H1 (cell line): ENCODE data around the gene MEIOB. TPM values are rescaled to one million over a fixed set of nuclear protein-coding genes. Genes with fewer than 3 reads are reported as not detected.

Experiments used
- CTCF ChIA-PET: fragments of 300-600 bp; sonication (Branson Sonifier 250); formaldehyde crosslinking; loops from one replicate; lab custom pipeline; 2021; ENCODE audit not compliant: partially characterized antibody; lab: Charles Lee
- POLR2A ChIA-PET: fragments of 300-600 bp; sonication (Branson Sonifier 250); formaldehyde crosslinking; loops from one replicate; lab custom pipeline; 2021; ENCODE audit warnings: inconsistent platforms; ENCODE audit not compliant: partially characterized antibody; lab: Charles Lee
- DNase-seq, 2 experiments: peaks; one replicate each; pipeline versions ENCODE4 v3.0.0 to v3.0.0-alpha.2; 2010 to 2022; ENCODE audit warnings: low spot score in 2 of 2, low read depth in 1 of 2, mixed read lengths in 1 of 2
- FAIRE-seq: peaks from 2 replicates; lab custom pipeline; 2011; peaks lifted over from hg19 to GRCh38; lab: Jason Lieb, UNC
- H2AFZ ChIP-seq: 2 replicates; pipeline ENCODE4 v1.8.1; 2012; ENCODE audit warnings: low read length, inconsistent platforms
- H2AK5ac ChIP-seq: 2 replicates; pipeline ENCODE4 v1.6.1; 2013; ENCODE audit warnings: low read depth, low read length
- H2BK120ac ChIP-seq: replicated peaks from 2 replicates; pipeline ENCODE3; 2013; ENCODE audit warnings: low read depth, low read length, inconsistent platforms
- H2BK12ac ChIP-seq: 2 replicates; pipeline ENCODE4 v1.6.1; 2013; ENCODE audit warnings: low read depth, low read length
- H2BK15ac ChIP-seq: 2 replicates; pipeline ENCODE4 v1.6.1; 2013; ENCODE audit warnings: low read length
- H2BK20ac ChIP-seq: 2 replicates; pipeline ENCODE4 v1.6.1; 2013; ENCODE audit warnings: low read length
- H2BK5ac ChIP-seq: 2 replicates; pipeline ENCODE4 v1.6.1; 2013; ENCODE audit warnings: low read depth, low read length
- H3K14ac ChIP-seq: 2 replicates; pipeline ENCODE4 v1.6.1; 2013; ENCODE audit warnings: inconsistent platforms; ENCODE audit not compliant: insufficient read length
- H3K18ac ChIP-seq: 2 replicates; pipeline ENCODE4 v1.6.1; 2013; ENCODE audit warnings: low read length; ENCODE audit errors: extremely low read depth
- H3K23ac ChIP-seq: 2 replicates; pipeline ENCODE4 v1.6.1; 2013; ENCODE audit warnings: inconsistent platforms; ENCODE audit not compliant: insufficient read length
- H3K23me2 ChIP-seq: 2 replicates; pipeline ENCODE4 v1.6.1; 2013; ENCODE audit warnings: low read depth, low read length
- H3K27ac ChIP-seq: 2 replicates; pipeline ENCODE4 v1.6.1; 2011; ENCODE audit warnings: low read depth, low read length, inconsistent platforms
- H3K27me3 ChIP-seq, 4 experiments: replicated peaks in 1 of 4; 1 replicate in 1 of 4; 2 replicates in 3 of 4; pipeline versions ENCODE4 v1.6.1 to v1.8.1; 2011 to 2013; ENCODE audit warnings: low read length in 3 of 4, mild to moderate bottlenecking in 3 of 4, inconsistent platforms in 2 of 4, mixed read lengths in 2 of 4, moderate library complexity in 1 of 4; ENCODE audit not compliant: control insufficient read depth in 3 of 4, insufficient read depth in 3 of 4; ENCODE audit errors: extremely low read depth in 1 of 4
- H3K36me3 ChIP-seq, 4 experiments: 2 replicates each; pipeline versions ENCODE4 v1.6.1 to v1.8.1; 2011 to 2013; ENCODE audit warnings: mild to moderate bottlenecking in 4 of 4, low read length in 3 of 4, moderate library complexity in 2 of 4, control low read depth in 1 of 4, inconsistent platforms in 1 of 4; ENCODE audit not compliant: insufficient read depth in 4 of 4, control insufficient read depth in 2 of 4
- H3K4ac ChIP-seq: replicated peaks from 2 replicates; pipeline ENCODE3; 2013; ENCODE audit warnings: low read length, low read depth, mixed read lengths, inconsistent platforms; ENCODE audit not compliant: insufficient read length
- H3K4me1 ChIP-seq, 4 experiments: replicated peaks in 1 of 4; 1 replicate in 1 of 4; 2 replicates in 3 of 4; pipeline versions ENCODE4 v1.6.1 to v1.8.1; 2011 to 2013; ENCODE audit warnings: low read length in 3 of 4, inconsistent platforms in 2 of 4, mixed read lengths in 1 of 4; ENCODE audit not compliant: insufficient read depth in 4 of 4, control insufficient read depth in 3 of 4
- H3K4me2 ChIP-seq, 2 experiments: 2 replicates each; pipeline versions ENCODE4 v1.6.1 to v1.8.1; 2011 to 2013; ENCODE audit warnings: low read depth in 2 of 2, low read length in 2 of 2, control low read depth in 1 of 2, inconsistent platforms in 1 of 2, mild to moderate bottlenecking in 1 of 2; ENCODE audit not compliant: insufficient read depth in 1 of 2
- H3K4me3 ChIP-seq, 4 experiments: fragments of 200-600, 300-600 bp in 1 of 4; sonication (generic), shearing (Covaris generic), sonication (Bioruptor Twin) in 1 of 4; 2 replicates each; pipeline versions ENCODE4 v1.5.1 to v1.8.1; 2011 to 2016; ENCODE audit warnings: low read length in 4 of 4, low read depth in 3 of 4, control low read depth in 2 of 4, inconsistent platforms in 2 of 4, mild to moderate bottlenecking in 2 of 4, mixed read lengths in 1 of 4, moderate library complexity in 1 of 4; ENCODE audit not compliant: insufficient read depth in 2 of 4; ENCODE audit errors: extremely low read depth in 1 of 4
- H3K56ac ChIP-seq: replicated peaks from 2 replicates; pipeline ENCODE3; 2013; ENCODE audit warnings: low read depth, mild to moderate bottlenecking, mixed read lengths, low read length, inconsistent platforms; ENCODE audit not compliant: insufficient read length
- H3K79me1 ChIP-seq: 2 replicates; pipeline ENCODE4 v1.6.1; 2013; ENCODE audit warnings: low read depth, low read length, control low read depth
- H3K79me2 ChIP-seq, 2 experiments: 2 replicates each; pipeline versions ENCODE4 v1.6.1 to v1.8.1; 2012 to 2013; ENCODE audit warnings: low read length in 2 of 2, mild to moderate bottlenecking in 2 of 2, inconsistent platforms in 1 of 2; ENCODE audit not compliant: insufficient read depth in 2 of 2, control insufficient read depth in 1 of 2
- H3K9ac ChIP-seq, 4 experiments: replicated peaks in 1 of 4; 1 replicate in 1 of 4; 2 replicates in 3 of 4; pipeline versions ENCODE4 v1.6.1 to v1.8.1; 2011 to 2013; ENCODE audit warnings: low read depth in 3 of 4, low read length in 3 of 4, control low read depth in 2 of 4, mild to moderate bottlenecking in 2 of 4, moderate library complexity in 2 of 4, inconsistent platforms in 1 of 4; ENCODE audit errors: extremely low read depth in 1 of 4
- H3K9me3 ChIP-seq, 2 experiments: 2 replicates each; pipeline versions ENCODE4 v1.6.1 to v1.8.1; 2012 to 2013; ENCODE audit warnings: mild to moderate bottlenecking in 2 of 2, moderate library complexity in 2 of 2, control low read depth in 1 of 2, inconsistent platforms in 1 of 2, low read depth in 1 of 2, low read length in 1 of 2, mixed read lengths in 1 of 2; ENCODE audit not compliant: insufficient read depth in 2 of 2
- H4K20me1 ChIP-seq, 2 experiments: replicated peaks in 1 of 2; 2 replicates each; pipeline versions ENCODE3 to v1.8.1; 2011 to 2013; ENCODE audit warnings: inconsistent platforms in 2 of 2, low read length in 2 of 2, mild to moderate bottlenecking in 1 of 2; ENCODE audit not compliant: insufficient read depth in 2 of 2, control insufficient read depth in 1 of 2
- H4K5ac ChIP-seq: 2 replicates; pipeline ENCODE4 v1.6.1; 2013; ENCODE audit warnings: low read length, low read depth, mixed read lengths, inconsistent platforms; ENCODE audit not compliant: insufficient read length
- H4K8ac ChIP-seq: 2 replicates; pipeline ENCODE4 v1.8.0; 2013; ENCODE audit warnings: mild to moderate bottlenecking, moderate library complexity, low read length, inconsistent platforms; ENCODE audit not compliant: insufficient read depth; ENCODE audit errors: extremely low read depth
- H4K91ac ChIP-seq: replicated peaks from 2 replicates; pipeline ENCODE3; 2013; ENCODE audit warnings: low read length, mixed read lengths, inconsistent platforms; ENCODE audit not compliant: insufficient read length
- BACH1 ChIP-seq: IDR thresholded peaks from 2 replicates; pipeline ENCODE4 v1.6.1; 2012; ENCODE audit warnings: low read length, improper control_type of control experiment
- CTBP2 ChIP-seq: IDR thresholded peaks from 2 replicates; pipeline ENCODE4 v1.7.0; 2011; ENCODE audit warnings: borderline replicate concordance, mild to moderate bottlenecking, moderate library complexity, mixed read lengths, low read length; ENCODE audit not compliant: insufficient read depth, insufficient read length
- CTCF ChIP-seq, 3 experiments: IDR thresholded peaks; 1 replicate in 2 of 3; 2 replicates in 1 of 3; pipeline versions ENCODE4 v1.5.1 to v1.6.1; 2011; ENCODE audit warnings: low read length in 3 of 3, mild to moderate bottlenecking in 3 of 3, inconsistent platforms in 2 of 3, low read depth in 1 of 3, moderate library complexity in 1 of 3; ENCODE audit not compliant: insufficient read depth in 1 of 3; ENCODE audit errors: control extremely low read depth in 1 of 3
- E2F6 ChIP-seq: IDR thresholded peaks from 2 replicates; pipeline ENCODE4 v1.6.1; 2012; ENCODE audit warnings: inconsistent platforms
- JUN ChIP-seq: IDR thresholded peaks from 2 replicates; pipeline ENCODE4 v1.6.1; 2011; ENCODE audit warnings: low read depth, mild to moderate bottlenecking, improper control_type of control experiment, low read length
- RAD21 ChIP-seq, 2 experiments: IDR thresholded peaks in 1 of 2; conservative IDR thresholded peaks in 1 of 2; 2 replicates each; pipeline ENCODE4 v1.6.1; 2011; ENCODE audit warnings: low read depth in 2 of 2, low read length in 2 of 2, improper control_type of control experiment in 1 of 2, inconsistent platforms in 1 of 2, mild to moderate bottlenecking in 1 of 2, moderate library complexity in 1 of 2
- RFX5 ChIP-seq: IDR thresholded peaks from 2 replicates; pipeline ENCODE4 v1.6.1; 2011; ENCODE audit warnings: low read depth, low read length, improper control_type of control experiment, borderline replicate concordance
- TEAD4 ChIP-seq: IDR thresholded peaks from 2 replicates; pipeline ENCODE4 v1.6.1; 2012; ENCODE audit warnings: low read depth, low read length, inconsistent platforms, mixed read lengths
- WGBS, 2 experiments: shearing (Covaris generic) in 1 of 2; methylation state at CpG; one replicate each; pipeline versions ENCODE4 v1.1.6 to v1.1.7; 2013 to 2015; ENCODE audit warnings: low lambda C conversion rate in 2 of 2, mixed read lengths in 2 of 2, inconsistent platforms in 1 of 2, low coverage in 1 of 2, missing lambda C conversion rate in 1 of 2; ENCODE audit not compliant: insufficient replicate concordance in 2 of 2, insufficient coverage in 1 of 2, insufficient read length in 1 of 2; ENCODE audit errors: extremely low coverage in 1 of 2, missing lambda C conversion rate in 1 of 2; 5-methylcytosine and 5-hydroxymethylcytosine counted together
- polyA plus RNA-seq, 7 experiments: library from polyadenylated mRNA; depleted of rRNA in 3 of 7; stranded (reverse) in 5 of 7; unstranded in 2 of 7; fragments of >200 nt in 5 of 7; fragments of 200-250 nt in 2 of 7; gene quantifications; 1 replicate in 5 of 7; 2 replicates in 1 of 7; 4 replicates in 1 of 7; pipeline versions ENCODE4 v1.2.1 to v1.2.3, GENCODE V29; 2011 to 2013; ENCODE audit warnings: missing spikeins in 2 of 7, mixed read lengths in 2 of 7
- total RNA-seq: library from RNA; stranded (reverse); fragmentation: NEBNext Ultra II Directional; extraction: Animal tissue kit (Norgen Biotek cat#: 25700); gene quantifications from 2 replicates; pipeline ENCODE4 v1.2.1, GENCODE V29; 2021

Gene MEIOB
- total and polyA plus RNA-seq, 2 of the 8 experiments (the other 6 are each of a cell fraction or from before 2014, with no cell fraction given) = 0.63 to 1.1 TPM

DNA sequence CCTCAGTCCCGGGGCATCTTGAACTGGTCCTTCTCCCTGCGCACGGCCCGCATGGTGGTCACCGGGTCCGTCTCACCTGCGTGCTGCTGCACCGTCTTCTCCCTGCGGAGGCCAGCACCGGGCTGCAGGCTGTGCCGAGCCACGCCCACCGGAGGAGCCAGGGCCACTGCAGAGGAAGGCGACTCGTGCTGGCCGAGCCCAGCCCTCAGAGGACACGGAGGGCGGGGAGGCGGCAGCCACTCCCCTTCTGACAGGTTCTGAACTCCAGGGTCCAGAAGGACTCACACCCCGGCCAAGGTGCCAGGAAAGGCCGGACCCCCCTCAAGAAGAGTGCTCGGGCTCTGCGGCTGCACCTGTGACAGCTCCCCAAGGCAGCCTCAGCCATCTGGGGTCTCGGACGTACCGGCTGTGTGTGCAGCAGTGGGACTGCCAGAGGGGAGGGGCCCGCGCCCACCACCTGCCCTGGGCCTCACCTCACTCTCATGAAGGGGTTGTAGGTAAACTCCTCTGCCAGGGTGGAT lies 62.6 kb downstream of the MEIOB start:
- no peak overlapping the region for H2BK15ac ChIP-seq
- no peak overlapping the region for H2BK20ac ChIP-seq
- no peak overlapping the region for H3K27ac ChIP-seq
- H2BK12ac ChIP-seq = no peak overlapping the region
- no peak overlapping the region for H2BK5ac ChIP-seq
- ChIA-PET CTCF (no interaction called here), POLR2A (no interaction called here)
- H3K23ac ChIP-seq = no peak overlapping the region
- FAIRE-seq (no peak), DNase-seq (no peak)
- H3K23me2 ChIP-seq = no peaks in the 10 kb centered on the region
- no peak overlapping the region for H3K14ac ChIP-seq
- peaks cover 0 to 2% of the 10 kb centered on the region in 2 experiments for H4K20me1 ChIP-seq
- no peak overlapping the region for H3K56ac ChIP-seq
- no peaks in the 10 kb centered on the region for H3K27me3 ChIP-seq
- 81% methylated on average over 27 of the region's 28 CpGs; no CpG with 5 or more reads in 1 of the 2 experiments for WGBS, 2 experiments
- H2AFZ ChIP-seq = no peak overlapping the region
- H2AK5ac ChIP-seq = no peak overlapping the region
- no peak overlapping the region; the same call in 1 of the 2 replicates for H4K8ac ChIP-seq
- no peak overlapping the region for H4K91ac ChIP-seq
- H3K79me2 ChIP-seq = no peaks in the 10 kb centered on the region
- H3K36me3 ChIP-seq = no peaks in the 10 kb centered on the region; a peak in 1 of 8 replicates
- no peaks in the 10 kb centered on the region; a peak in 2 of 7 replicates for H3K4me1 ChIP-seq
- H3K18ac ChIP-seq = no peak overlapping the region
- H4K5ac ChIP-seq = no peak overlapping the region
- no peak overlapping the region for H3K4me2 ChIP-seq
- H2BK120ac ChIP-seq = no peak overlapping the region
- H3K4me3 ChIP-seq = no peak overlapping the region
- H3K79me1 ChIP-seq = no peaks in the 10 kb centered on the region
- no peak overlapping the region for H3K4ac ChIP-seq
- peaks cover 3 to 5% of the 10 kb centered on the region in 2 experiments; a peak in 1 of 4 replicates for H3K9me3 ChIP-seq
- H3K9ac ChIP-seq = no peak overlapping the region
- TF ChIP-seq CTCF (IDR thresholded peaks at IDR 0.05; ENCODE audit: control extremely low read depth in 1 of 3, insufficient read depth in 1 of 3, low read depth in 1 of 3, low read length in 3 of 3) (peak in 2 of 3 experiments; percentile 12 to 23; a peak in 2 of 4 replicates), CTBP2 (no peak), RAD21 (IDR thresholded peaks at IDR 0.05 in 1 of 2, conservative IDR thresholded peaks at IDR 0.05 in 1 of 2; ENCODE audit: low read depth in 2 of 2, low read length in 2 of 2) (peak; percentile 5 to 15; a peak in 1 of 4 replicates), E2F6 (0 out of 2 replicates have a peak, but pooled peaks have one; percentile 11), JUN (no peak), TEAD4 (no peak), BACH1 (no peak), RFX5 (no peak)
